Liver (tissue), 9 donors: ENCODE data around the gene FAM200C. TPM values are rescaled to one million over a fixed set of nuclear protein-coding genes. Genes with fewer than 3 reads are reported as not detected.

Source experiments
- DNase-seq: peaks from one replicate; pipeline ENCODE4 v3.0.0-alpha.2; 2017; ENCODE audit warnings: low spot score
- H3K27ac ChIP-seq, 2 donors: one replicate each; pipeline ENCODE4 v1.7.0; 2013; ENCODE audit warnings: inconsistent platforms in 2 of 2, low read length in 2 of 2, control low read depth in 1 of 2, low read depth in 1 of 2, mild to moderate bottlenecking in 1 of 2
- H3K27me3 ChIP-seq, 4 donors: one replicate each; pipeline versions ENCODE4 v1.6.1 to v1.7.0; 2013; ENCODE audit warnings: low read length in 3 of 4, inconsistent platforms in 1 of 4, mild to moderate bottlenecking in 1 of 4, moderate library complexity in 1 of 4; ENCODE audit not compliant: control insufficient read depth in 4 of 4, insufficient read depth in 4 of 4
- H3K36me3 ChIP-seq, 4 donors: one replicate each; pipeline versions ENCODE4 v1.6.1 to v1.7.0; 2013; ENCODE audit warnings: low read length in 3 of 4, mild to moderate bottlenecking in 3 of 4, low read depth in 1 of 4, moderate library complexity in 1 of 4; ENCODE audit not compliant: control insufficient read depth in 4 of 4, insufficient read depth in 3 of 4
- H3K4me1 ChIP-seq, 4 donors: one replicate each; pipeline versions ENCODE4 v1.6.1 to v1.7.0; 2013; ENCODE audit warnings: low read length in 3 of 4, mild to moderate bottlenecking in 3 of 4, moderate library complexity in 1 of 4; ENCODE audit not compliant: control insufficient read depth in 4 of 4, insufficient read depth in 4 of 4
- H3K4me3 ChIP-seq, 3 donors: one replicate each; pipeline versions ENCODE4 v1.6.1 to v1.7.0; 2013; ENCODE audit warnings: low read length in 3 of 3, control low read depth in 1 of 3, low read depth in 1 of 3, mild to moderate bottlenecking in 1 of 3
- H3K9ac ChIP-seq, 2 donors: one replicate each; pipeline ENCODE4 v1.7.0; 2013; ENCODE audit warnings: low read length in 2 of 2, mild to moderate bottlenecking in 2 of 2, moderate library complexity in 2 of 2, control low read depth in 1 of 2, low read depth in 1 of 2
- H3K9me3 ChIP-seq, 4 donors: one replicate each; pipeline versions ENCODE4 v1.6.1 to v1.7.0; 2013; ENCODE audit warnings: low read length in 3 of 4; ENCODE audit not compliant: control insufficient read depth in 4 of 4
- EGR1 ChIP-seq, 2 donors: IDR thresholded peaks; 2 replicates each; pipeline ENCODE4 v1.6.1; 2016 to 2018; ENCODE audit warnings: antibody characterized with exemption in 2 of 2, low read depth in 2 of 2
- FOXA1 ChIP-seq: IDR thresholded peaks from 2 replicates; pipeline ENCODE4 v1.6.1; 2016; ENCODE audit warnings: antibody characterized with exemption
- FOXA2 ChIP-seq: IDR thresholded peaks from 2 replicates; pipeline ENCODE4 v1.6.1; 2016; ENCODE audit warnings: antibody characterized with exemption
- GABPA ChIP-seq, 2 donors: IDR thresholded peaks in 1 of 2; conservative IDR thresholded peaks in 1 of 2; 2 replicates each; pipeline ENCODE4 v1.6.1; 2016; ENCODE audit warnings: antibody characterized with exemption in 2 of 2, mild to moderate bottlenecking in 1 of 2, moderate library complexity in 1 of 2
- HNF4A ChIP-seq, 2 donors: conservative IDR thresholded peaks; 2 replicates each; pipeline ENCODE4 v1.6.1; 2016; ENCODE audit warnings: antibody characterized with exemption in 2 of 2, mild to moderate bottlenecking in 2 of 2
- HNF4G ChIP-seq: IDR thresholded peaks from 2 replicates; pipeline ENCODE4 v1.6.1; 2016; ENCODE audit warnings: antibody characterized with exemption
- JUND ChIP-seq, 2 donors: IDR thresholded peaks; 2 replicates each; pipeline ENCODE4 v1.6.1; 2016; ENCODE audit warnings: antibody characterized with exemption in 2 of 2
- NR2F2 ChIP-seq: IDR thresholded peaks from 2 replicates; pipeline ENCODE4 v1.6.1; 2016; ENCODE audit warnings: antibody characterized with exemption
- RAD21 ChIP-seq, 2 donors: IDR thresholded peaks; 2 replicates each; pipeline ENCODE4 v1.6.1; 2016; ENCODE audit warnings: antibody characterized with exemption in 2 of 2, mild to moderate bottlenecking in 2 of 2
- RXRA ChIP-seq, 2 donors: IDR thresholded peaks; 2 replicates each; pipeline ENCODE4 v1.6.1; 2017 to 2018; ENCODE audit warnings: antibody characterized with exemption in 2 of 2, mild to moderate bottlenecking in 1 of 2
- SP1 ChIP-seq: IDR thresholded peaks from 2 replicates; pipeline ENCODE4 v1.6.1; 2018; ENCODE audit warnings: antibody characterized with exemption, mild to moderate bottlenecking
- TAF1 ChIP-seq: conservative IDR thresholded peaks from 2 replicates; pipeline ENCODE4 v1.6.1; 2016; ENCODE audit warnings: antibody characterized with exemption, mild to moderate bottlenecking
- YY1 ChIP-seq: IDR thresholded peaks from 2 replicates; pipeline ENCODE4 v1.6.1; 2016; ENCODE audit warnings: antibody characterized with exemption, mild to moderate bottlenecking
- WGBS: extraction: QIAGEN DNeasy Blood & Tissue Kit; methylation state at CpG from one replicate; pipeline ENCODE4 v1.1.7; 2013; 5-methylcytosine and 5-hydroxymethylcytosine counted together
- polyA plus RNA-seq, 2 donors: library from polyadenylated mRNA; stranded (reverse) in 1 of 2; unstranded in 1 of 2; fragments of 200-250 nt in 1 of 2; fragments of >200 nt in 1 of 2; fragmentation: Nextera tagmentation in 1 of 2; extraction: Ambion mirVana in 1 of 2; gene quantifications; one replicate each; pipeline versions ENCODE4 v1.2.1 to v1.2.3, GENCODE V29; 2013 to 2015
- total RNA-seq, 2 donors: library from RNA; depleted of rRNA; stranded (reverse); fragments of >200 nt; gene quantifications; one replicate each; pipeline ENCODE4 v1.2.3, GENCODE V29; 2014
- TF ChIP-seq, protein P1 (sequence below): IDR thresholded peaks from 2 replicates; pipeline ENCODE4 v1.6.1; 2016; ENCODE audit warnings: antibody characterized with exemption, mild to moderate bottlenecking
- TF ChIP-seq, protein P2 (sequence below): fragments of 150-350 bp; IDR thresholded peaks from 2 replicates; pipeline ENCODE4 v1.5.1; 2017; ENCODE audit warnings: improper control_type of control experiment, low read depth, low read length; ENCODE audit not compliant: missing input control
- TF ChIP-seq, protein P3 (sequence below): IDR thresholded peaks from 2 replicates; pipeline ENCODE4 v1.6.1; 2016; ENCODE audit warnings: antibody characterized with exemption
- TF ChIP-seq, protein P4 (sequence below): IDR thresholded peaks from 2 replicates; pipeline ENCODE4 v1.6.1; 2016; ENCODE audit warnings: antibody characterized with exemption
- TF ChIP-seq, protein P5 (sequence below): IDR thresholded peaks from 2 replicates; pipeline ENCODE4 v1.6.1; 2016; ENCODE audit warnings: antibody characterized with exemption
- donor health status: healthy.
- donor health status: healthy.
- donor health status: healthy.
- donor health status: healthy.
- donor health status: healthy.

Gene FAM200C
- total and polyA plus RNA-seq, 4 donors = 0.57 to 2.9 (median 1.3) TPM

DNA sequence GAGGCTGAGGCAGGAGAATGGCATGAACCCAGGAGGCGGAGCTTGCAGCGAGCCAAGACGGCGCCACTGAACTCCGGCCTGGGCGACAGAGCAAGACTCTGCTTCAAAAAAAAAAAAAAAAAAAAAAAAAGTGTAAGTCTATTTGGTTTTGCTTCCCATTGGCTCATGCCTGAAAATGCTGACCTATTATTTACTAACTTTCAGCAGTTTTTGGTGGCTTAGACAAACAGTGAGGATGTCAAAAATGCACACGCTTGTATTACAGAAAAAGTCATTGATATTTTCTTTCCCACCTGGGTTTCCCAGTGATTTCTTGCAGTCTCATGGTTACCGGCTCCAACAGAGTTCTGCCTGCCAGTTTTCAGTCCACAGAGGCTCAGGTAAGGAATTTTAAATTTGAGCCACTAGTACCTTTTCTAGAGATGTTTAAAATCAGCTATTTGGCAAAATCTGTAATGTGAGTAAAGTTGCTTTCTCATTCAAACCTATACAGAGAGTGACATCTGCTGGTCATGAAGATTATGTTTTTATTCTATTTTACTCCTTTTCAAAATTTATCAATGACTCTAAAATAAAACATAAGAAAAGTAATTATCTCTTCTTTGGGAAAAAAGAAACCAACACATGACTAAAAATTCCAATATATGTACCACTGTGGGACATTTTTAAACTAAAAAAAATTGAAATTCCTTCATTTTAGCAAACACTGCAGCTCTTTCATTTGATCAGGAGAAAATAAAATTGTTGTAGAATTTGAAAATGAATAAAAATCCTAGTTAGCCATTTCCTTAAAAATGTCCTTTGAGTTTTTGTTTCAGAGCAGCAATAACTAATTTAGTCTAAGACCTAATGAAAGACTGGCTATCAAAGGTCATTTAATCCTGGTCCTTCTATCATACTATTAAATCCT lies 8.8 kb downstream of the FAM200C start:
- TF ChIP-seq FOXA1 = no peak
- no peak for TF ChIP-seq YY1
- TF ChIP-seq EGR1 (IDR thresholded peaks at IDR 0.05; ENCODE audit: low read depth in 2 of 2) = no peak
- no peak for TF ChIP-seq FOXA2
- TF ChIP-seq HNF4G = no peak
- TF ChIP-seq, protein P1, sequence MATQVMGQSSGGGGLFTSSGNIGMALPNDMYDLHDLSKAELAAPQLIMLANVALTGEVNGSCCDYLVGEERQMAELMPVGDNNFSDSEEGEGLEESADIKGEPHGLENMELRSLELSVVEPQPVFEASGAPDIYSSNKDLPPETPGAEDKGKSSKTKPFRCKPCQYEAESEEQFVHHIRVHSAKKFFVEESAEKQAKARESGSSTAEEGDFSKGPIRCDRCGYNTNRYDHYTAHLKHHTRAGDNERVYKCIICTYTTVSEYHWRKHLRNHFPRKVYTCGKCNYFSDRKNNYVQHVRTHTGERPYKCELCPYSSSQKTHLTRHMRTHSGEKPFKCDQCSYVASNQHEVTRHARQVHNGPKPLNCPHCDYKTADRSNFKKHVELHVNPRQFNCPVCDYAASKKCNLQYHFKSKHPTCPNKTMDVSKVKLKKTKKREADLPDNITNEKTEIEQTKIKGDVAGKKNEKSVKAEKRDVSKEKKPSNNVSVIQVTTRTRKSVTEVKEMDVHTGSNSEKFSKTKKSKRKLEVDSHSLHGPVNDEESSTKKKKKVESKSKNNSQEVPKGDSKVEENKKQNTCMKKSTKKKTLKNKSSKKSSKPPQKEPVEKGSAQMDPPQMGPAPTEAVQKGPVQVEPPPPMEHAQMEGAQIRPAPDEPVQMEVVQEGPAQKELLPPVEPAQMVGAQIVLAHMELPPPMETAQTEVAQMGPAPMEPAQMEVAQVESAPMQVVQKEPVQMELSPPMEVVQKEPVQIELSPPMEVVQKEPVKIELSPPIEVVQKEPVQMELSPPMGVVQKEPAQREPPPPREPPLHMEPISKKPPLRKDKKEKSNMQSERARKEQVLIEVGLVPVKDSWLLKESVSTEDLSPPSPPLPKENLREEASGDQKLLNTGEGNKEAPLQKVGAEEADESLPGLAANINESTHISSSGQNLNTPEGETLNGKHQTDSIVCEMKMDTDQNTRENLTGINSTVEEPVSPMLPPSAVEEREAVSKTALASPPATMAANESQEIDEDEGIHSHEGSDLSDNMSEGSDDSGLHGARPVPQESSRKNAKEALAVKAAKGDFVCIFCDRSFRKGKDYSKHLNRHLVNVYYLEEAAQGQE = no peak
- TF ChIP-seq RAD21 (IDR thresholded peaks at IDR 0.05) = peak; percentile 73 to 78
- TF ChIP-seq, protein P2, sequence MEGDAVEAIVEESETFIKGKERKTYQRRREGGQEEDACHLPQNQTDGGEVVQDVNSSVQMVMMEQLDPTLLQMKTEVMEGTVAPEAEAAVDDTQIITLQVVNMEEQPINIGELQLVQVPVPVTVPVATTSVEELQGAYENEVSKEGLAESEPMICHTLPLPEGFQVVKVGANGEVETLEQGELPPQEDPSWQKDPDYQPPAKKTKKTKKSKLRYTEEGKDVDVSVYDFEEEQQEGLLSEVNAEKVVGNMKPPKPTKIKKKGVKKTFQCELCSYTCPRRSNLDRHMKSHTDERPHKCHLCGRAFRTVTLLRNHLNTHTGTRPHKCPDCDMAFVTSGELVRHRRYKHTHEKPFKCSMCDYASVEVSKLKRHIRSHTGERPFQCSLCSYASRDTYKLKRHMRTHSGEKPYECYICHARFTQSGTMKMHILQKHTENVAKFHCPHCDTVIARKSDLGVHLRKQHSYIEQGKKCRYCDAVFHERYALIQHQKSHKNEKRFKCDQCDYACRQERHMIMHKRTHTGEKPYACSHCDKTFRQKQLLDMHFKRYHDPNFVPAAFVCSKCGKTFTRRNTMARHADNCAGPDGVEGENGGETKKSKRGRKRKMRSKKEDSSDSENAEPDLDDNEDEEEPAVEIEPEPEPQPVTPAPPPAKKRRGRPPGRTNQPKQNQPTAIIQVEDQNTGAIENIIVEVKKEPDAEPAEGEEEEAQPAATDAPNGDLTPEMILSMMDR = peak; percentile 39
- TF ChIP-seq HNF4A (conservative IDR thresholded peaks at IDR 0.05) = no peak
- no peak for TF ChIP-seq TAF1
- no peak for TF ChIP-seq JUND (IDR thresholded peaks at IDR 0.05)
- TF ChIP-seq, protein P3, sequence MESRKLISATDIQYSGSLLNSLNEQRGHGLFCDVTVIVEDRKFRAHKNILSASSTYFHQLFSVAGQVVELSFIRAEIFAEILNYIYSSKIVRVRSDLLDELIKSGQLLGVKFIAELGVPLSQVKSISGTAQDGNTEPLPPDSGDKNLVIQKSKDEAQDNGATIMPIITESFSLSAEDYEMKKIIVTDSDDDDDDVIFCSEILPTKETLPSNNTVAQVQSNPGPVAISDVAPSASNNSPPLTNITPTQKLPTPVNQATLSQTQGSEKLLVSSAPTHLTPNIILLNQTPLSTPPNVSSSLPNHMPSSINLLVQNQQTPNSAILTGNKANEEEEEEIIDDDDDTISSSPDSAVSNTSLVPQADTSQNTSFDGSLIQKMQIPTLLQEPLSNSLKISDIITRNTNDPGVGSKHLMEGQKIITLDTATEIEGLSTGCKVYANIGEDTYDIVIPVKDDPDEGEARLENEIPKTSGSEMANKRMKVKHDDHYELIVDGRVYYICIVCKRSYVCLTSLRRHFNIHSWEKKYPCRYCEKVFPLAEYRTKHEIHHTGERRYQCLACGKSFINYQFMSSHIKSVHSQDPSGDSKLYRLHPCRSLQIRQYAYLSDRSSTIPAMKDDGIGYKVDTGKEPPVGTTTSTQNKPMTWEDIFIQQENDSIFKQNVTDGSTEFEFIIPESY = no peak
- TF ChIP-seq GABPA (IDR thresholded peaks at IDR 0.05 in 1 of 2, conservative IDR thresholded peaks at IDR 0.05 in 1 of 2) = no peak
- TF ChIP-seq NR2F2 = no peak
- no peak for TF ChIP-seq SP1
- no peak overlapping the region for H3K9ac ChIP-seq
- WGBS = 43% methylated on average over 8 of the region's 8 CpGs
- H3K4me1 ChIP-seq = peaks cover 0 to 2% (median under 1%) of the 10 kb centered on the region in 4 donors
- H3K36me3 ChIP-seq = no peaks in the 10 kb centered on the region
- no peak for DNase-seq
- H3K27ac ChIP-seq = no peak overlapping the region
- no peak overlapping the region for H3K4me3 ChIP-seq
- no peaks in the 10 kb centered on the region for H3K27me3 ChIP-seq
- peaks cover 1 to 16% (median 4%) of the 10 kb centered on the region in 4 donors for H3K9me3 ChIP-seq

DNA sequence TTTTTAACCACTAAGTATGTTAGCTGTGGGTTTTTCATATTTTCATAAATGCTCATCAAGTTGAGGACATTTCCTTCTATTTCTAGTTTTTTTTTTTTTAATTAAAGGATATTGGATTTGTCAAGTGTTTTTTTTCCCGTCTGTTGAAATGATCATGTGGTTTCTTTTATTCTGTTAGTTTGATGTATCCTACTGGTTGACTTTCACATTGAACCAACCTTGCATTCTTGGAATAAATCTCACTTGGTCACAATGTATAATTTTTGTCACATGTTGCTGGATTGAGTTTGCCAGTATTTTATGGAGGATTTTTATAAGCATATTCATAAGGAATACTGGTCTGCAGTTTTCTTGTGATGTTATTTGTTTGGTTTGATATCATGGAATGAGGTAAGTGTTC lies 12.4 kb downstream of the FAM200C start:
- Histone ChIP-seq H3K27ac (no peak overlapping the region), H3K27me3 (no peaks in the 10 kb centered on the region), H3K4me1 (peaks cover 0 to 2% (median under 1%) of the 10 kb centered on the region in 4 donors), H3K9me3 (peaks cover 1 to 16% (median 4%) of the 10 kb centered on the region in 4 donors), H3K4me3 (no peak overlapping the region), H3K36me3 (no peaks in the 10 kb centered on the region), H3K9ac (no peak overlapping the region)
- 91% methylated on average over 1 of the region's 1 CpG for WGBS
- no peak for DNase-seq
- TF ChIP-seq EGR1 (IDR thresholded peaks at IDR 0.05; ENCODE audit: low read depth in 2 of 2) = no peak
- TF ChIP-seq, protein P3 = no peak
- TF ChIP-seq JUND (IDR thresholded peaks at IDR 0.05) = no peak
- no peak for TF ChIP-seq TAF1
- no peak for TF ChIP-seq HNF4G
- TF ChIP-seq, protein P4, sequence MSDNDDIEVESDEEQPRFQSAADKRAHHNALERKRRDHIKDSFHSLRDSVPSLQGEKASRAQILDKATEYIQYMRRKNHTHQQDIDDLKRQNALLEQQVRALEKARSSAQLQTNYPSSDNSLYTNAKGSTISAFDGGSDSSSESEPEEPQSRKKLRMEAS = no peak
- TF ChIP-seq GABPA (IDR thresholded peaks at IDR 0.05 in 1 of 2, conservative IDR thresholded peaks at IDR 0.05 in 1 of 2) = no peak
- TF ChIP-seq FOXA1 = no peak
- no peak for TF ChIP-seq NR2F2
- TF ChIP-seq SP1 = no peak
- TF ChIP-seq FOXA2 = no peak
- TF ChIP-seq RAD21 (IDR thresholded peaks at IDR 0.05) = no peak
- TF ChIP-seq RXRA (IDR thresholded peaks at IDR 0.05) = no peak
- TF ChIP-seq YY1 = no peak
- TF ChIP-seq, protein P5, sequence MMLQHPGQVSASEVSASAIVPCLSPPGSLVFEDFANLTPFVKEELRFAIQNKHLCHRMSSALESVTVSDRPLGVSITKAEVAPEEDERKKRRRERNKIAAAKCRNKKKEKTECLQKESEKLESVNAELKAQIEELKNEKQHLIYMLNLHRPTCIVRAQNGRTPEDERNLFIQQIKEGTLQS = no peak
